GM19463 (cell line): ENCODE results near the gene YLPM1.

Experiments
- ATAC-seq: cut with Tn5 transposase; IDR thresholded peaks from one replicate; pipeline ENCODE4 v1.9.1; 2021; ENCODE audit warnings: mild to moderate bottlenecking, moderate library complexity; ENCODE audit not compliant: unreplicated experiment

The YLPM1 gene

DNA sequence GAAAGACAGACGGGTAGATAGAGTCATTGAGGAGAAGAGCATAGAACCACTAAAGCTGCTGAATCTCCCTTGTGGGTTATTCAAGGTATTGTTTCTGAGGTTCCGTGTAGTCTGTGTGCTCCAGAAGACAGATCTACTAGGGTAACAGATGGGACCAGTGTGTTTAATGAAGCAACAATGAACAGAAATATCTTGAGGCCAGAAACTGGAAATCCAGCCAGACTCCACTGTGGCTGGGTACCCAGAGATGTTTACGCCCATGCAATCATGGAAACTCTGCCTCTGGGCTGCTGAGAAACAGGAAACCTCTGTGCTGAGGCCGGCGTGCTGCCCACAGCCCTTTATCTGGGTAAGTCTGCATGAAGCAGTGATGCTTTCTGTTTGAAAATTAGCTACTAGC lies 104.6 kb downstream of the YLPM1 start:
- ATAC-seq: no peak

DNA sequence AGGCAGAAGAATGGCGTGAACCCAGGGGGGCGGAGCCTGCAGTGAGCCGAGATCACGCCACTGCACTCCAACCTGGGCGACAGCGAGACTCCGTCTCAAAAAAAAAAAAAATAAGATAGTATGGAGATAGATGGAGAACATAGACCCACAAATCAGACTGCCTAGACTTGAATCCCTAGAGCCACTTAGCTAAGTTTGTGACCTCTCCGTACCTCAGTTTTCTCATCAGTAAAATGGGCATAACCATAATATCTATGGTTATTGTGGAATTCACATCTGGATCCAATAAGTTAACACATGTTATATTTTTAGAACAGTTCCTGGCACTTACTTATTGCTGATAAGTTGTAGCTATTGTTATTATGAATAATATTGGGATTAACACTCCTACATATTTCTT lies 105.6 kb downstream of the YLPM1 start:
- ATAC-seq: no peak

DNA sequence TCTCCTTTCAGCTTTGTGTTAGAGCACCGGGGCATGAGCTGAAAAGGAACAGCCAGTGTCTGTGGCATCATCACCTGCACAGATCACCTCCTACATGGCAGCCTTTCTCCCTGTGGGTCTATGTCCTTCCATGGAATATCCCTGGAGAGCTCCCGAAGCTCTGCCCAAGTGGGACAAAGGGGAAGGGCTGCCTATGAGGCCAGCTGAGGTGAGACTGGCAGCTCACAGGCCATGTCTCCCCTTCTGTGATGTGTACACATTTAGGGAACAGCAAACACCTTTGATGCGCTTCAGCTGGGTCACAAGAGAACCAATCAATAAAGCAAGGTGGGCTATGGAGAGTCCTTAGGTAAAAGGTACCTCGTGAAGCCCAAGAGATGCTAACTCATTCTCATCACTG lies 108.7 kb downstream of the YLPM1 start:
- ATAC-seq: no peak

DNA sequence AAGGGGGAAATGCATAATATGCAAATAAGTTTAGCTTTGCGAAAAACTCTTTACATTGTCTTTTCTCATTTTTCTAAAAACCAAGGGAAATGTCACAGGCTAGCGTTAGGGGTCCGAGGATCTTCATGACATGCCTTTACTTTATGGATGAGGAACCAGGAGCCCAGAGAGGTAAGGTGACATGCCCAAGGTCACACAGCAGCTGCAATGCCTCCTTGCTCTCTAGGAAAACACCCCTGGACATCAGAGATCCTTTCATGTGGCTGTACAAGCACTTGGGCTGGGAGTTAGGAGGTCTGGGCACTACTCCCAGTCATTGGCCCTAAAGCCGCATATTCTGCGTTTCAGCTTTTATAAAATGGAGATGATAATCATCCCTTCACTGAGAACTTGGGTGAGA lies 112.1 kb downstream of the YLPM1 start:
- ATAC-seq: no peak

DNA sequence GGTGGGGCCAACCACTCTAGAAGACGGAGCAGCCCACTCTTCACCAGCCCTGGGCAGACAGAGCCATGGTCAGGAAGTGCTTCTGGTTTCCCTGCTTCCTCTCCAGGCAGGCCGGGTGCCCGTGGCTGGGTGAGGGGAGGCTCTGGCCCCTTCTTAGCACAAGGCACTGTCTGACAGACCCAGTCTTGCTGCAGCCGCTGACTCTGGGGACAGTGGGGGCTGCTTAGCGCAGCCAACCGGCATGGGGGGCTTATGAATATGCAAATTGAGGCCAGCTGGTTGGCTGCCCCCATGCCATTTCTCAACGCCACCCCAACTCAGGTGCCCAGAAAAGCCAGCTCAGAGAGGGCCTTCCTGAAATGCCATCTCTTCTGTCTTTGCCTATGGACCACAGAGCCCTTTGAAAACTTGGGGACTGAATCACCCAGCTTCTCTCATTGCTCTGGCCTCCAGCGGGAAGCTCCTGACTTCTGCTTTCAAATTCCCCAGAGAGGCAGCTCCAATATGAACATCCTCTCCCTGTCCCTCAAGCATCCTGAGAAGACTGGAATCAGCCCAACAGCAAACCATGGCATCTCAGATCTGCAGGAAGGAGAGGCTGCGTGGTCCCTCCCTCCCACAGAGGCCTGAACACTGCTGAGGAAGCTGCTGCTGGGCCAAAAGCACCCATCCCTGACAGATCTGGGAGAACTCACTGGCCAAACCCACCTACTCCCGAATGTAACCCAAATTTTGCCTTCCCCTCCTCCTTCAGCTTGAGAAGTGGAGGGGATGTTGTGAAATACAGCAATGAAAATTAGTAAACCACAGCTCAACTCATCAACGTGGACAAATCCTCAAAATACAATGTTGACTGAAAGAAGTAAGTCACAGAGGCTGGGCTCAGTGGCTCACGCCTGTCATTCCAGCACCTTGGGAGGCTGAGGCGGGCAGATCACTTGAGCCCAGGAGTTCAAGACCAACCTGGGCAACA lies 113.1 kb downstream of the YLPM1 start, which contains the start of gene PROX2:
PROX2 (minus strand) TSS at position 205 of the 973 bp plus-strand sequence. CDS start 12,311 bp downstream, outside the sequence.
- ATAC-seq: no peak

DNA sequence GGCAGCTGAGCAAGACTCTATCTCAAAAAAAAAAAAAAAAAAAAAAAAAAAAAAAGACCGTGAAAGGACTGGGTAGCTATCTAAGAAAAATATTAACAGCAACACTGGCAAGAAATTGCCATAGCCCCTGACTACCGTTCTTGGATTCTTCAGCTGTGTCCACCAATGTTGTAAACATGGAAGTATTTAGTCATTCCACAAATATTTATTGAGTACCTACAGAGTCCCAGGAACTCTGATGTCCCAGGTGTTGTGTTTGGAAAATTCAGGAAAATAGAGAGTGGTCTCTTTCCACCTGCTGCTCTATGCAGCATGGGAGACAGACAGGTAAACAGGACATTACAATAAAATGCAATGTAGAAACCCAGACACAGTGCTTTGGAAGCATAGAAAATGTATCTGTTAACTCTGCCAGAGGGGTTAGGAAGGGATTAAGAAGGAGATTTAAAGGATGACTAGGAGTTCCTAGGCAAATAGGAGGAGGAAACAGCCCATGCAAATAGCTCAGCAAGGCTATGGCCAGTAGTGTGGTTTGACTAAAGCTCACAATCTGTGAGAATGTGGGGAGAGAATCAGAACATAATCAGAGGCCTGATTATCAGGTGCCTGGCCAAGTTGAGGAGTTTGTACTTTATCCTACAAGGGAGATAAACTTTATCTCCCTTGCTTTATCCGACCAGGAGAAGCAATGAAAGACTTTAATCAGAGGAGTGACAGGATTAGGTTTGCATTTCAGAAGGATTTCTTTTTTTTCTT lies 116.5 kb downstream of the YLPM1 start:
- no peak for ATAC-seq

DNA sequence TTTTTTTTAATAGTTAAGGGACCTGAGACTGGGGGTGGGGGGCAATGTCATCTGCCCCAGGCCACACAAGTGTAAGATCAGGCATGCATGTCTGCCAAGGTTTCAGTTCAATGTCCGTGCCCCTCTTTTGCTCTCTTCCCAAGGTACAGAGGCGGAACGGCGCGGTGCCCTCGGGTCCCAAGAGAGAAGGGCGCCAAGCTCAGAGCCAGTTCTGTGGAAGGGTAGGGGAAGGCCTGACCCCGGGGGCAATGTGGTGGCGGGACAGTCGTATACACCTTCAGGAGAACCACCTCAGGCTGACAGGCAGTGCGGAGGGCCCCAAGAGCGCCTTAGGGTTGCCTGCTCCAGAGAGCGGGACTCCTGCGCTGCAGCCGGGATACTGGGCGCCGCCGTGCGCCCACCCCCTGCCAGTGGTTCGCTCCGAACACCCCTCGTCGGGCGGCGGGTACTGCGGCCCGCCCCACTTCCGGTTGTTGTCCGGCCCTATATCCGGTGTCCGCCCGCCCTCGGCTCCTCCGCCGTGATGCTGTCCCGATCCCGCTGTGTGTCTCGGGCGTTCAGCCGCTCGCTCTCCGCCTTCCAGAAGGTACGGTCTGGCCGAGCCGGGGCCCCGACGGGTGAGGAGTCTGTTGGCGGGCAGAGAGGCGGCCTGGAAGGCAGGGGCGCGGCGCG lies 118.5 kb downstream of the YLPM1 start, which contains the start of gene DLST:
DLST (plus strand) TSS at position 486 of the 672 bp plus-strand sequence; CDS start at position 524, 38 bp downstream.
- peak; percentile 95 for ATAC-seq

DNA sequence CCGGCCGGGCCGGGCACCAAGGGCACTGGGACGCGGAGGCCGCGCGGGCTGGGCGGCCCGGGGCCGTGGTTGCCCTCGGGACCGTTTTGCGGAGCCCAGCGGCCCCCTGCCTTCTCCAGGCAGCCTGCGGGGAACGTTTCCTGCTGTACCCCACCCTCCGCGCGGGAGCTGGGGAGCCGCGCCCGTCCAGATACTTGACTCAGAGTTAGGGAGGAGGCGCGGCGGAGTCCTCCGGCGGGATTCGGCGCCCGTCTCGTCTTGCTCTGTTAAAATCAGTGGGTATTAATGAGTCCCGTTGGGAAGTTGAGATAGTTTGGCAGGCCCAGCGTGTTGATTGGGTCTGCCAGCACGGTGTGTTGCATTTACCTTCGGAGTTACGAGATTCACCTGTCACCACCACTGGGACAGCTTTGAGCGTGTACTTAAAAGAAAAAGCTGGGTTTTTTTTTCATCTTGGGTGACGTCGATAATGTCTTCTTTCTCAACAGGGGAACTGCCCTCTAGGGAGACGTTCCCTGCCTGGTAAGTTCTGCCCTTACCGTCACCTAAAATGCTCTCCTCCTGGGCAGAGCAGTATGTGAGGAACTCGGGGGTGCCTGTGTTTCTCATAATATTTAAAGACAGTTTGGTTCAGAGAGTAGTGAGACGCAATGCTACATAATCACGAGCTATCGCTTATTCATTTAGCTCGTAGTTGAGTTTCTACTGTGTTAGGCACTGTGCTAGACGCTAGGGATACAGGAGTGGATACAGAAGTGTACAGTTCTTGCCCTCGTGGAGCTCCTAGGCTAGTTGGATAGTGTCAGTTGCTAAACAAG lies 119.2 kb downstream of the YLPM1 start:
- peak; percentile 33 for ATAC-seq
